Adrenal gland (tissue), 5 donors: Measurements from ENCODE around the gene EHD3.
"Not testable (repeated sequence)": the region's sequence is repeated elsewhere in the genome, so short reads cannot be mapped to it uniquely, and the experiment has no call there.

Source experiments
- CTCF ChIP-seq, 6 experiments: fragments of 450-650 bp in 4 of 6; fragments of 200-600 bp in 2 of 6; sonication (generic) in 1 of 6; IDR thresholded peaks; 1 replicate in 5 of 6; 2 replicates in 1 of 6; pipeline versions ENCODE4 v1.5.1 to v1.8.0; 2016 to 2021; ENCODE audit warnings: antibody characterized with exemption in 6 of 6, mild to moderate bottlenecking in 2 of 6, moderate library complexity in 1 of 6
- POLR2A ChIP-seq, 2 donors: fragments of 450-650 bp; IDR thresholded peaks; one replicate each; pipeline ENCODE4 v1.6.1; 2017; ENCODE audit warnings: antibody characterized with exemption in 2 of 2, mild to moderate bottlenecking in 2 of 2, moderate library complexity in 1 of 2
- donor health status: DM: no; HTN: no; CAD: no.

GRCh38 chr2:31283193-31283919, 49.4 kb downstream of the EHD3 start:
- TF ChIP-seq CTCF, POLR2A (IDR thresholded peaks at IDR 0.05): not testable (repeated sequence)
